Kidney (tissue), 14 donors: ENCODE results near the gene NR2F1-AS1. TPM values are rescaled to one million over a fixed set of nuclear protein-coding genes. Genes with fewer than 3 reads are reported as not detected.
A peak's percentile ranks its signal among the peaks of the same experiment; 100 is the strongest.

Experiments used
- DNase-seq, 5 donors: peaks; one replicate each; pipeline ENCODE4 v3.0.0-alpha.2; 2013 to 2020
- FAIRE-seq: peaks from 2 replicates; lab custom pipeline; 2012; peaks lifted over from hg19 to GRCh38; lab: Jason Lieb, UNC
- H3K27ac ChIP-seq, 2 donors: one replicate each; pipeline ENCODE4 v1.7.0; 2013; ENCODE audit warnings: low read depth in 2 of 2, low read length in 2 of 2, inconsistent platforms in 1 of 2
- H3K27me3 ChIP-seq: one replicate; pipeline ENCODE4 v1.7.1; 2013; ENCODE audit warnings: low read length, inconsistent platforms; ENCODE audit not compliant: control insufficient read depth, insufficient read depth
- H3K36me3 ChIP-seq, 3 donors: one replicate each; pipeline versions ENCODE4 v1.7.0 to v1.7.1; 2013; ENCODE audit warnings: low read length in 3 of 3, control low read depth in 1 of 3, inconsistent platforms in 1 of 3; ENCODE audit not compliant: insufficient read depth in 3 of 3, control insufficient read depth in 2 of 3
- H3K4me1 ChIP-seq, 3 donors: one replicate each; pipeline versions ENCODE4 v1.7.0 to v1.7.1; 2013; ENCODE audit warnings: low read length in 3 of 3, inconsistent platforms in 1 of 3, low read depth in 1 of 3; ENCODE audit not compliant: control insufficient read depth in 2 of 3, insufficient read depth in 2 of 3
- H3K4me3 ChIP-seq, 3 donors: one replicate each; pipeline versions ENCODE4 v1.7.0 to v1.8.1; 2013; ENCODE audit warnings: low read length in 3 of 3, control low read depth in 1 of 3, inconsistent platforms in 1 of 3
- H3K9ac ChIP-seq, 3 donors: one replicate each; pipeline versions ENCODE4 v1.7.0 to v1.7.1; 2013; ENCODE audit warnings: low read length in 3 of 3, control low read depth in 1 of 3, inconsistent platforms in 1 of 3
- H3K9me3 ChIP-seq, 3 donors: one replicate each; pipeline versions ENCODE4 v1.7.0 to v1.7.1; 2013; ENCODE audit warnings: low read length in 3 of 3, control low read depth in 1 of 3, inconsistent platforms in 1 of 3; ENCODE audit not compliant: control insufficient read depth in 2 of 3, insufficient read depth in 1 of 3
- intact Hi-C: fragments of 100-400 bp; cut with DNase I; formaldehyde crosslinking; loops from one replicate; pipeline ENCODE4 v1.11.1; 2022
- polyA plus RNA-seq: library from polyadenylated mRNA; stranded (reverse); fragments of 350-450 nt; fragmentation: Illumina TruSeq; extraction: RNeasy Lipid Tissue Mini Kit (QIAGEN cat#74804); gene quantifications from one replicate; pipeline ENCODE4 v1.2.3, GENCODE V29; 2014; ENCODE audit warnings: low read depth, low replicate concordance; ENCODE audit not compliant: insufficient read depth
- total RNA-seq: library from RNA; stranded (reverse); fragmentation: NEBNext Ultra II Directional; extraction: Animal tissue kit (Norgen Biotek cat#: 25700); gene quantifications from one replicate; pipeline ENCODE4 v1.2.1, GENCODE V29; 2021
- TF ChIP-seq, protein P1 (sequence below): IDR thresholded peaks from 3 replicates; pipeline ENCODE4 v1.5.1; 2012; ENCODE audit warnings: mild to moderate bottlenecking, moderate library complexity, borderline replicate concordance; ENCODE audit not compliant: insufficient read depth; ENCODE audit errors: extremely low read depth
- donor health status: control.
- donor health status: control.
- donor health status: control.
- donor health status: control.
- donor health status: control.
- donor health status: DM: yes; HTN: yes; CAD: no.
- donor health status: Normal renal cell carcinoma (clear cell type).

NR2F1-AS1 gene
- total and polyA plus RNA-seq, 2 donors from 2014 or later = 13.0 to 16.0 TPM

DNA sequence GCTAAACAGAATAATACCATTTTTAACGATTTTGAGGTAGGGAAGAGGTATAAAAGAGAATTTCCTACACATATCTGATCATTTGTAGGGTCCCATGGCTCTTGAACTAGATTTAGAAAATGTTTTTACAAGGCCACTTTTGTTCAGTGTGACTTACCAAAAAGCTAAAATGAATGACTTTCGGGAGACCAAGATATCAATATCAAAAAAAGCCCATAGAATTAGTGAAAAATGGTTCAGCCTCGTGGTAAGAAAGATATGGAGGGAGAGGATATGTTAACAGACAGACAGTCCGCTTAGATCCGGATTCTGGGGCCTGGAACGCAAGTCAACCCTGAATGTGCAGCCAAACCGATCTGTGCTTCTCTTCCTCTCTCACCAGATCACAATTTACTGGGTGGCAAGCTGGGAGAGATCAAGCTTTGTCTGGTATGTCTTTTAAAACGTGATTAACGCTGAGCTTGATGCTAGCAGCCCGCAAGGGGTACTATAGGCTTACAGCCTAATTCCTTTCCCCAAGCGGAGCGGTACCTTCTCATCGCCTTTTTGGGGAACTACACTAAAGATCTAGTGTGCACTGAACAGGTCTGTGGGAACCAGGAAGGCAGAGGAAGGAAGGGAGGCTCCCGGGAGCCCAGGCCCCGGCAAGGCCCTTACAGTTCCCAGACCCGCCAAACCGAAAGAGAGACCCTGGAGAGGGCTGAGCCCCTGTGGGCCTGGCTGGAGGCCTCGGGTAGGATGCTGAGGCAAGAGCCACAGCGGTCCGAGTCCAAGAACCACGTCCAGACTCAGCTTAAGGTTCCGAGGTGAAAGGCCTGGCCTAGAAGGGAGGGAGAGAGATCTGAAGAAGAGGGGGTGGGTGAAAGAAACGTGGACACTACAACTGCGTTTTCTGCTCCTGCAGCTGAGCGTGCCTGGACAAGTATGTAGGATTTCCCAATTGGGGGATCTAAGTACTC lies 2.9 kb downstream of the NR2F1-AS1 start:
- intact Hi-C loops = no loop called here
- DNase-seq = peak in 4 of 5 donors; percentile 39 to 82 (median 69)
- H3K4me1 ChIP-seq = peaks cover 0 to 7% (median 6%) of the 10 kb centered on the region in 3 donors

DNA sequence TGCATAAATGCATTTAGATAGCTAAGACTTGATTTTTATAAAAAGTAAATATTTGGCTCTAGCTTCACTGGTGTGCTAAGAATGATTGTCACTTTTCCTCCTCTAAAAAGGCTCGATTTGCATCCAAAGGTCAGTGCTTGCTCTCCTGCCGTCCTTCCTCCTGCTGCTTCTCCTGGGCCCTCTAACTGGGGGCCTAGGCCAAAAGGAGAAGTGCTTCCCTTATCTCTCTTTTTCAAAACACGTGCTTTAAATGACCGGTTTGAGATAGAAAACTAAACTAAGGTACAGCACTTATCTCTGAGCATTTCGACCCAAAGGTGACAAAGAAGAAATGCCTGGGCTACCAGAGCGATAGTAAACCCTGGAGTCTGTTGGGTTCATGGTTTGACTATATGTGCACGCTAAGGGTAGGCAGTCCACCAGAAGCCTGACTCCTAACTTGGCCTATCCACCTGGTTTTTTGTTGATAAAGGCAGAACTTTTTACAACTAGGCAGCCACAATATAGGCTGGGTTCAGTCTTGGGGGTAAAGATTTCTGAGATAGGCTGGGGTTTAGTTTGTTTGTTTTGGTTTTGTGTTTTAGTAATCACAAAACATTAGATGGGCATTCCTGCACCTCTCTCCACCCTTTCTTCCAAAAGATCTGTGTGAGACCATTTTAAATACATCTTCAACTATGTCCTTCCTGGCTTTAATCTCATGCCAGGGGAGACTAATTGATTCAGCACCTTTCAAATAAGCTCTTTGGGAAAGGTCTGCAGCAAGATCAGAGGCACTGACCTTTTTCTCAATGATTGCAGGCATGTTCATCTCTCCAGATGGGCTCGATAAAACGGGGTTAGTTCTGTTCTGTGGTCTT lies 3.8 kb downstream of the NR2F1-AS1 start:
- Histone ChIP-seq H3K4me3 (peak overlapping the region in 1 of 3 donors; percentile 26), H3K36me3 (peaks cover 0 to 2% (median 0%) of the 10 kb centered on the region in 3 donors), H3K27me3 (no peaks in the 10 kb centered on the region), H3K9ac (peak overlapping the region in 1 of 3 donors; percentile 32), H3K4me1 (peaks cover 0 to 7% (median 6%) of the 10 kb centered on the region in 3 donors), H3K27ac (peak overlapping the region; percentile 83 to 95), H3K9me3 (no peaks in the 10 kb centered on the region)
- FAIRE-seq = no peak
- TF ChIP-seq, protein P1, sequence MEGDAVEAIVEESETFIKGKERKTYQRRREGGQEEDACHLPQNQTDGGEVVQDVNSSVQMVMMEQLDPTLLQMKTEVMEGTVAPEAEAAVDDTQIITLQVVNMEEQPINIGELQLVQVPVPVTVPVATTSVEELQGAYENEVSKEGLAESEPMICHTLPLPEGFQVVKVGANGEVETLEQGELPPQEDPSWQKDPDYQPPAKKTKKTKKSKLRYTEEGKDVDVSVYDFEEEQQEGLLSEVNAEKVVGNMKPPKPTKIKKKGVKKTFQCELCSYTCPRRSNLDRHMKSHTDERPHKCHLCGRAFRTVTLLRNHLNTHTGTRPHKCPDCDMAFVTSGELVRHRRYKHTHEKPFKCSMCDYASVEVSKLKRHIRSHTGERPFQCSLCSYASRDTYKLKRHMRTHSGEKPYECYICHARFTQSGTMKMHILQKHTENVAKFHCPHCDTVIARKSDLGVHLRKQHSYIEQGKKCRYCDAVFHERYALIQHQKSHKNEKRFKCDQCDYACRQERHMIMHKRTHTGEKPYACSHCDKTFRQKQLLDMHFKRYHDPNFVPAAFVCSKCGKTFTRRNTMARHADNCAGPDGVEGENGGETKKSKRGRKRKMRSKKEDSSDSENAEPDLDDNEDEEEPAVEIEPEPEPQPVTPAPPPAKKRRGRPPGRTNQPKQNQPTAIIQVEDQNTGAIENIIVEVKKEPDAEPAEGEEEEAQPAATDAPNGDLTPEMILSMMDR = no peak
- intact Hi-C loops = no loop called here
- peak in 3 of 5 donors; percentile 12 to 46 (median 28) for DNase-seq

More for the DNA sequence above, 2.9 kb downstream of the NR2F1-AS1 start:
- Histone ChIP-seq H3K36me3 (peaks cover 0 to 2% (median 0%) of the 10 kb centered on the region in 3 donors), H3K27ac (peak overlapping the region; percentile 83 to 95), H3K4me3 (peak overlapping the region; percentile 46 to 88 (median 55)), H3K27me3 (no peaks in the 10 kb centered on the region), H3K9me3 (no peaks in the 10 kb centered on the region), H3K9ac (peak overlapping the region; percentile 22 to 67 (median 54))
- TF ChIP-seq, protein P1 = no peak
- no peak for FAIRE-seq

DNA sequence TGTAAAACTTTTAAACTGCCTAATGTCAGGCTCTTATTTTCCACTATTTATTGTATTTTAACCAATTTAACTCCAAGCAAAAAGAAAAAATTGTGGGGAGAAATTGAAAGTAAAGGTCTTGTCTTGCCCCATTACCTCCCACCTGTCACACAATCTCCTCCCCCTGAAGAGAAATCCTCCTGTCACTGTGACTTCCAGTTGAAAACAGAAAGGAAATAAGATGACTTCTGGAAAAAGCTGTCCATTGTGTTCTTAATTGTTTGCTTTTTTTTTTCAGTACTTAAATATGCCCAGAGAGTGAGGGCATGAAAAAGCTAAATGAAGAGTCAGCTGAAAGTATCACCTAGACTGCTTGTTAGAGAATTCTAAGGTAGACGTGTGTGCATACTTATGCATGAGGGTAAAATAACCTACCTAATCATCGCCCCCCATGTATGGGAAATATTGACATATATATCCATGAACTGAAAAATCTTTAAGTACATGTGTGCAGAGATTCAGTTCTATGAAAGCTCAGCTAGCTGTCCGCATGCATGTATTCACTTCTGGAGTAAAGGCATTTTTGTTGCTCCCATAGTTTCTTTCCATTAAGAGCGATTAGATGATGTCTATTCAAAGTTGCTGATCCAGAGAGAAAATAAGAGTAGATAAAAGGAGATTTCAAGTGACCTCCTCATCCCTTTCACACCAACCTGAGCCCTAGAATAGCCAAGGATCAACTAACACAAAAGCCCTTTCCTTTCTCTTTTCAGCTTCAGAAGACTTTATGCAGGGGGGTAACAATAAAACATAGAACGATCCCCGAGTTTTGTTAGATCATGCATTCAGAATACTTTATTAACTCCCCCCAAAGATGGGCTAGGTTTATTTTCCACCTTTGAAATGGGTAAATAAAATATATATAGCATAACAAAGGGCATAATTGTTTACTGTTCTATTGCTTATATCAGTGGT lies 5.3 kb downstream of the NR2F1-AS1 start:
- H3K27ac ChIP-seq = no peak overlapping the region
- peak in 2 of 5 donors; percentile 72 to 75 for DNase-seq
- no peak for FAIRE-seq
- peak overlapping the region in 1 of 3 donors; percentile 1 for H3K4me3 ChIP-seq
- no peaks in the 10 kb centered on the region for H3K9me3 ChIP-seq
- TF ChIP-seq, protein P1 = no peak
- H3K4me1 ChIP-seq = peaks cover 0 to 9% (median 6%) of the 10 kb centered on the region in 3 donors
- H3K27me3 ChIP-seq = no peaks in the 10 kb centered on the region
- intact Hi-C loops = no loop called here
- peaks cover 0 to 2% (median 0%) of the 10 kb centered on the region in 3 donors for H3K36me3 ChIP-seq
- peak overlapping the region in 1 of 3 donors; percentile 16 for H3K9ac ChIP-seq
